HT1080 (cell line): ENCODE results near the gene SULT1A2. TPM values are rescaled to one million over a fixed set of nuclear protein-coding genes. Genes with fewer than 3 reads are reported as not detected.
"Not testable (repeated sequence)": the region's sequence is repeated elsewhere in the genome, so short reads cannot be mapped to it uniquely, and the experiment has no call there.

Experiments
- DNase-seq: peaks from one replicate; pipeline ENCODE4 v3.0.0-alpha.2; 2015; ENCODE audit warnings: low read depth
- total RNA-seq: library from RNA; depleted of rRNA; stranded (reverse); fragments of >200 nt; shearing (Covaris generic); gene quantifications from 2 replicates; pipeline ENCODE4 v1.2.3, GENCODE V29; 2014; rRNA removed

The SULT1A2 gene
- total RNA-seq, 1 experiment from 2014 or later, result not detected

- no peak for DNase-seq
Measured at GRCh38 chr16:28561557-28562187, 35.2 kb downstream of the SULT1A2 start.

DNA sequence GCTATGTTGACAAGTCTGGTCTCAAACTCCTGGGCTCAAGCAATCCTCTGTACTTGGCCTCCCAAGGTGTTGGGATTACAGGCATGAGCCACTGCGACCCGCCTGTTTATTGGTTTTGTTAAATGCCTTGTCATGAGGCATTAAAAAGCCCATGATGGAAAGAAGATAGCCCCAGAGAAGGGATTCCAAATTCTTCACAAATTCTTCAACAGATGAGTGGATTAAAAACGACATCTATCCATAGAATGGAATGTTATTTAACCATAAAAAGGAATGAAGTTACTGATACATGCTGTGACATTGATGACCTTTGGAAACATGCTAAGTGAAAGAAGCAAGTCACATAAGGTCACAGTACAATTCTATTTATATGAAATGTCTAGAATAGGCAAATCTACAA lies 38.4 kb downstream of the SULT1A2 start:
- no peak for DNase-seq

DNA sequence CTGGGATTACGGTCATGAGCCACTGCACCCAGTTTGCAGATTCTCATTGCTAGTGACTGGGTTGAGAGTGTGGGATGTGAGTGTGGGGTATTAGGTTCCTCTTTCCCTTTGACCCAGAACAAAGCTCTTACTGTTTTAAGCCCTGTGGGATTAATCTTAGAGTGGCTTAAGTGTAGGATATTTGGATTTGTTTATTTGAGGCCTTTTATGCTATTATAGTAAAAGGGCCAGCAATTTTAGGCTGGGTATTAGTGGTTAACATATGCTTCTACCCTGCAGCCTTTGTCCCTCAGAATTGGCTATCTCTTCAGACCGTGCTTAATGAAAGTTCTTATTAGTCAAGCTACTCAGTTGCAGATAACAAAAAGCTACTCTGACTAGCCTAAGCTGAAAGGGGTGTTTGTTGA lies 39.9 kb downstream of the SULT1A2 start:
- no peak for DNase-seq

- DNase-seq, result no peak
Measured at GRCh38 chr16:28555561-28555960, 41.3 kb downstream of the SULT1A2 start.

GRCh38 chr16:28554634-28555423 lies 42.0 kb downstream of the SULT1A2 start:
- no peak for DNase-seq

- DNase-seq, result peak; percentile 81
Measured at GRCh38 chr16:28553776-28554633, 42.8 kb downstream of the SULT1A2 start, which contains the start of gene SGF29. Gene SGF29, plus strand, starts transcription at chr16:28553920. Its CDS starts 27,150 bp downstream, at chr16:28581070.

DNA sequence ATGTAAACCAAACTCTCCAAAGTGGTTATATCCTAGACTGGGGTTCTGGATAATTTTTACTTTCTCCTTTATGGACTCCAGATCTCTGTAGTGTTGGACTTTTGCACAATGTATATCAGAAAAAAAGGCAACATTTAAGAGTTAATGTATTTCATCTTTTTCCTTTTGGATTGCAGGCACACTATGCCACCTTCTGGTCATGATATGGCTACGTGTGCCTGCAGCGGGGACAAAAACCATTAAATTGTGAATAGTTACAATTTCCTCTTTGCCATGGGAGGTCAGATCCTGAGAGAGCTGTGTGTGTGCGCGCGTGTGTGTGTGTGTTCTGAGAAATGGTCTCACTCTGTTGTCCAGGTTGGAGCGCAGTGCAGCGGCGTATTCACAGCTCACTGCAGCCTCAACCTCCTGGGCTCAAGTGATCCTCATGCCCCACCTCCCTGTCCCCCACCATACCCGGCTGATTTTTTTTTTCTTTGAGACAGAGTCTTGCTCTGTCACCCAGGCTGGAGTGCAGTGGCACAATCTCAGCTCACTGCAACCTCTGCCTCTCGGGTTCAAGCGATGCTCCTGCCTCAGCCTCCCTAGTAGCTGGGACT lies 47.5 kb downstream of the SULT1A2 start:
- peak; percentile 40 for DNase-seq

DNA sequence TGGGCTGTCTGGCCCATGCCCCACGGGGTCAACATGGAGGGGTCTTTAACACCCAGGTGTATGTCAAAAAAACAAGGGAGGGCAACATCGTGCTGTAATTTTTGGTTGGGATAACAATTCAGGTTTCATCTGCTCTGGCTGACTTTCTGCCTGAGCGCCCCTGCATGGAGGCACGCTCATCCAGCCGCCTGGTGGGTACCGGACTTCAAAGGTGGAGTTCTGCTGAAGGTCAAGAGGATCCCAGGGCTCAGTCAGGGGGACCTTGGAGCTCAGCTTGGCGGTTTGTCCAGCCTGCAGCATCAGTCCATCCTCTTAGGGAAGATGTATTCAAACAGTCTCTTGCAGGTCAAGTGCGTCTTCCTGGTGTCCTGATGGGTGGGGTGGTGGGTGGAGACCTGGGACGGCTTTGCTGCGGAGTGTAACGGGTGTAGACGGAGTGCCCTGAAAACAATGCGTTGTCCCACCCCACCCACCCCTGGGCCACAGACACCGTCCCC lies 48.5 kb downstream of the SULT1A2 start:
- no peak for DNase-seq

- DNase-seq, result no peak
Measured at GRCh38 chr16:28546626-28547025, 50.2 kb downstream of the SULT1A2 start.

- not testable (repeated sequence) for DNase-seq
Measured at GRCh38 chr16:28545964-28546363, 50.9 kb downstream of the SULT1A2 start.

DNA sequence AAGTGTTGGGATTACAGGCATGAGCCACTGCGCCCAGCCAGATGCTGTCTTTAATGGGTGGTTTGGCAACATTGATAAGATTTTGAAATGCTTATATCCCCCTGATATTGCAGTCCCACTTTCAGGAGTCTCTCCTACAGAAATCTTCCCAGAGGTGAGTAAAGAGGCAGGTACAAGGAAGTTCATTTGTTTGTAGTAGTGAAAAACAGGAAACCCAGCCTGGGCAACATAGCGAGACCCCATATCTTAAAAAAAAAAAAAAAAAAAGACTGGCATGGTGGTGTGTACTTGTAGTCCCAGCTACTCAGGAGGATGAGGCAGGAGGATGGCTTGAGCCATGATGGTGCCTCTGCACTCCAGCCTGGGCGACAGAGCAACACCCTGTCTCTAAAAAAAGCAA lies 51.9 kb downstream of the SULT1A2 start:
- no peak for DNase-seq

DNA sequence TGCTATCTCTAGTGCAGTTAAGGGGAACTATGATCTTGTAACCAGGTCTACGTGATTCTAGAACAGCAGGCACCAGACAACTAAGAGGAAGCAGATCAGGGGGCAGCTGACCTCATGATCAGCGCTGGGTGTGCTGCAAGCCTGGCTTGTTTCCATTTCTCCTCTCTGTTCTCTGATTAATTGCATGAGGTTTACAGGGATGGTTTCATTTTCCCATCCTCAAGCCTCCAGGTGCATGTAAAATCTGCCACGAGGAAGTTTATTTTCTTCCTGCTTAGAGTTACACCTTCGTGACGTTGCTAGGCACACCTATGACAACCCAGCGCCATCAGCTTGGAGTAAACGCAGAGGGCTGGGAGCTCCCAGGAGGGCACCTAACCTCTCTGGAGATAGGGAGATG lies 53.8 kb downstream of the SULT1A2 start:
- no peak for DNase-seq

- no peak for DNase-seq
Measured at GRCh38 chr16:28542646-28543045, 54.2 kb downstream of the SULT1A2 start.

Other genes starting within 250 kb of the SULT1A2 start
- 0.27 TPM in 1 of 2 replicates, not detected in the other for gene NPIPB6, start 233.5 kb downstream of the SULT1A2 start, total RNA-seq
- 198 and 268 TPM in 2 replicates for gene EIF3CL, start 193.2 kb downstream of the SULT1A2 start, total RNA-seq
- gene NPIPB7, start 124.7 kb downstream of the SULT1A2 start, total RNA-seq, result not detected in 2 replicates
- gene CLN3, start 105.0 kb downstream of the SULT1A2 start, total RNA-seq, result 27.6 and 29.3 TPM in 2 replicates
- 0.03 TPM in 1 of 2 replicates, not detected in the other for gene APOBR, start 102.4 kb downstream of the SULT1A2 start, total RNA-seq
- gene IL27, start 90.2 kb downstream of the SULT1A2 start, total RNA-seq, result not detected in 2 replicates
- 2.7 and 8.2 TPM in 2 replicates for gene NUPR1, start 58.1 kb downstream of the SULT1A2 start, total RNA-seq
- gene SGF29, start 43.1 kb downstream of the SULT1A2 start, total RNA-seq, result 25.4 and 26.0 TPM in 2 replicates
- gene SULT1A1, start 13.0 kb upstream of the SULT1A2 start, total RNA-seq, result 1.1 and 1.7 TPM in 2 replicates
- gene NPIPB8, start 41.0 kb upstream of the SULT1A2 start, total RNA-seq, result 0.23 TPM in 1 of 2 replicates, not detected in the other
- gene EIF3C, start 114.4 kb upstream of the SULT1A2 start, total RNA-seq, result 456 and 760 TPM in 2 replicates
- 0.33 and 0.40 TPM in 2 replicates for gene NPIPB9, start 154.7 kb upstream of the SULT1A2 start, total RNA-seq
- gene ATXN2L, start 225.9 kb upstream of the SULT1A2 start, total RNA-seq, result 36.5 and 57.7 TPM in 2 replicates
- gene TUFM, start 249.3 kb upstream of the SULT1A2 start, total RNA-seq, result 390 and 404 TPM in 2 replicates